ENCODE data around the gene DENND6A.
"Not testable (repeated sequence)": the region's sequence is repeated elsewhere in the genome, so short reads cannot be mapped to it uniquely, and the experiment has no call there.

The DENND6A gene

GRCh38 chr3:57647292-57647940 lies 45.5 kb downstream of the DENND6A start:
- DNase-seq (ENCODE audit: insufficient read length, low spot score) (no peak), FAIRE-seq (no peak)

- FAIRE-seq (no peak), DNase-seq (ENCODE audit: insufficient read length, low spot score) (no peak)
Measured at GRCh38 chr3:57646723-57647122, 46.2 kb downstream of the DENND6A start.

- DNase-seq (ENCODE audit: insufficient read length, low spot score) (no peak), FAIRE-seq (no peak)
Measured at GRCh38 chr3:57644740-57645139, 48.1 kb downstream of the DENND6A start.

- DNase-seq (ENCODE audit: insufficient read length, low spot score) = no peak
- FAIRE-seq = no peak
Measured at GRCh38 chr3:57637391-57637790, 55.5 kb downstream of the DENND6A start.

GRCh38 chr3:57634259-57634658 lies 58.6 kb downstream of the DENND6A start:
- FAIRE-seq; DNase-seq (ENCODE audit: insufficient read length, low spot score): not testable (repeated sequence)

GRCh38 chr3:57627976-57628375 lies 64.9 kb downstream of the DENND6A start:
- DNase-seq (ENCODE audit: insufficient read length, low spot score) (no peak), FAIRE-seq (no peak)

- FAIRE-seq (no peak), DNase-seq (ENCODE audit: insufficient read length, low spot score) (no peak)
Measured at GRCh38 chr3:57624801-57625200, 68.1 kb downstream of the DENND6A start.

DNA sequence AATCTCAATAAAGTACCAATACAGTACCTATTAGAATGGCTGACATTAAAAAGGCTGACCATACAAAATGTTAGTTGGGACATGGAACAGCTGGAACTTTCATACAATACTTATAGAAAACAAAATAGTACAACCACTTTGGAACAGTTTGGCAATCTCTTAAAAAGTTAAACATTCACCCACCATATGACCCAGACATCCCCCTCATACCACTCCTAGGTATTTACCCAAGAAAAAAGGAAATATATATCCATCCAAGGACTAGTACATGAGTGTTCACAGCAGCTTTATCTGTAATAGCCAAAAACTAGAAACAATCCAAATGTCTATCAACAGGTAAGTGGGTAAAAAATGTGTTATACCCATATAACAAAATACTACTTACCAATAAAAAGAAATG lies 70.5 kb downstream of the DENND6A start:
- no peak for FAIRE-seq

DNA sequence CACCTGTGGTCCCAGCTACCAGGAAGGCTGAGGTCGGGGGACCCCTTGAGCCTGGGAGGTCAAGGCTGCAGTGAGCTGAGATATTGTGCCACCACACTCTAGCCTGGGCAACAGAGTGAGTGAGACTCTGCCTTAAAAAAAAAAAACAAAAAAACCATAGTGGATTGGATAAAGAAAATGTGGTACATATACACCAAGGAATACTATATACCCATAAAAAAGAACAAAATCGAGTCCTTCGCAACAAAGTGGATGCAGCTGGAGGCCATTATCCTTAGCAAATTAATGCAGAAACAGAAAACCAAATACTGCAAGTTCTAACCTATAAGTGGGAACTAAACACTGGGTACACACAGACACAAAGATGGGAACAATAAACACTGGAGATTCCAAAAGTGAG lies 75.1 kb downstream of the DENND6A start:
- no peak for DNase-seq (ENCODE audit: insufficient read length, low spot score)
- FAIRE-seq = no peak

More for the DNA sequence above, 70.5 kb downstream of the DENND6A start:
- no peak for DNase-seq (ENCODE audit: insufficient read length, low spot score)

DNA sequence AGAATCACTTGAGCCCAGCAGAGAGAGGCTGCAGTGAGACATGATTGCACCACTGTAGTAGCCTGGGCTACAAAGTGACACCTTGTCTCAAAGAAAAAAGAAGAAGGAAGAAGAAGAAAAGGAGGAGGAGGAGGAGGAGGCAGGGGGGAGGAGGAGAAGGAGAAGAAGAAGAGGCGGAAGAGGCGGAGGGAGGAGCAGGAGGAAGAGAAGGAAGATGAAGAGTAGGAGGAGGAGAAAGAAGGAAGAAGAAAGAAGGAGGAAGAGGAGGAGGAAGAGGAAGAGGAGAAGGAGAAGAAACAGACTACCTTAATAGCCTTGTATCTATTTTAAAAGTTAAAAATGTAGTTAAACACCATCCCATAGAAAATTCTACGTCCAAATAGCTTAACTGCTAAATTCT lies 76.6 kb downstream of the DENND6A start:
- no peak for FAIRE-seq
- no peak for DNase-seq (ENCODE audit: insufficient read length, low spot score)

GRCh38 chr3:57611870-57612269 lies 81.0 kb downstream of the DENND6A start:
- not testable (repeated sequence) for FAIRE-seq; DNase-seq (ENCODE audit: insufficient read length, low spot score)

GRCh38 chr3:57605683-57606082 lies 87.2 kb downstream of the DENND6A start:
- no peak for FAIRE-seq

GRCh38 chr3:57604971-57605370 lies 87.9 kb downstream of the DENND6A start:
- DNase-seq (ENCODE audit: insufficient read length, low spot score) (no peak), FAIRE-seq (no peak)

More at GRCh38 chr3:57605683-57606082, 87.2 kb downstream of the DENND6A start:
- no peak for DNase-seq (ENCODE audit: insufficient read length, low spot score)

DNA sequence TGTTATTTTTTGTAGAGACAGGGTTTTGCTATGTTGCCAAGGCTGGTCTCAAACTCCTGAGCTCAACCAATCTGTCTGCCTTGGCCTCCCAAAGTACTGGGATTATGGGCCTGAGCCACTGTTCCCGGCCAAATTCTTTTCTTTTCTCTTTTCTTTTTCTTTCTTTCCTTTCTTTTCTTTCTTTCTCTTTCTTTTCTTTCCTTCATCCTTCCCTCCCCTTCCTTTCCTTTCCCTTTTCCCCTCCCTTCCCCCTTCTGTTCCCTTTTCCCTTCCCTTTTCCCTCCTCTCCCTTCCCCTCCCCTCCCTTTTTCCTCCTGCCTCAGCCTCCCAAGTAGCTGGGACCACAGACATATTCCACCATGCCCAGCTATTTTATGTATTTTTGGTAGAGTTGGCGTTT lies 92.7 kb downstream of the DENND6A start:
- DNase-seq (ENCODE audit: insufficient read length, low spot score) (no peak), FAIRE-seq (no peak)

- peak; percentile 60 for FAIRE-seq
- DNase-seq (ENCODE audit: insufficient read length, low spot score) = no peak
Measured at GRCh38 chr3:57598765-57599360, 94.0 kb downstream of the DENND6A start.

DNA sequence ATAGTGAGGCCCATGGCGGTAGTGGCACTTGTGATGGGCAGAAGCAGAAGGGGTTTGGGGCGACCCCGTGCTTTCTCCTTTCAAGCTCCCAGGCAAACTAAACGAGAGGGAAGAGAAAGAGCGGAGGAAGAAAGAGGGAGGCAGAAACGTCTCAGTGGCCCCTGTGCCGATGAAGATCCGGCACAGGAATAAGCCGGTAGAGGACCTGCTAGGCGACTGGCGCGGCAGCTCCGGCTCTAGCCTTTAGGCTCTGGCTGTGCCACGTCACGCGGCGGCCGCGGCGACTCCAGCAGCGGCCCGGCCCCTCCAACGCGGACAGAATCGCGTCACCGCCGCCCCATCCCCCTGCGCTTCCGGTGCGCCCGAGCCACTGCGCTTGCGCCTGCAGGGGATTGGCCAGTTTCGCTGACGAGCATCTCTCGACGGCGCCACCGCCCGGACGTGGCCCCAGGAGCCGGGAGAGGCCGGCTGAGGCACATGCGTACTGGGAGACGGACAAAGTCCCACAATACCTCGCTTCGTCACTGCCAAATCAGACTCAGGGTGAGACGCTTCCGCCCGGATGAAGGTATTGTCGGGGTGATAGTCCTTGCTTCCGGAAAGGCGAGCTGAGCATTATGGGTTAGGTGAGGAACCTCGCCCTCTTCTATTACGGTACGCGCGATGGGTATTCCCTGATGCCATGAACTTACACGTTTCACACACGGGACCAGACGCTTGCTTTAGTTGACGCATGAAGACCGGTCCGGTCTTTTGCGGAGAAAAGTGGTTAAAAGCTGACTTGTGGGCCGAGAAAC lies 95.6 kb downstream of the DENND6A start, which contains the start of gene ARF4:
ARF4 (minus strand) TSS at position 218 of the 797 bp plus-strand sequence; CDS start at position 14, 204 bp downstream.
- DNase-seq (ENCODE audit: insufficient read length, low spot score) (peak; percentile 87), FAIRE-seq (peak; percentile 99)

GRCh38 chr3:57596495-57597126 lies 96.3 kb downstream of the DENND6A start:
- FAIRE-seq (peak; percentile 79), DNase-seq (ENCODE audit: insufficient read length, low spot score) (peak; percentile 5)

- FAIRE-seq (no peak), DNase-seq (ENCODE audit: insufficient read length, low spot score) (no peak)
Measured at GRCh38 chr3:57594576-57594975, 98.3 kb downstream of the DENND6A start.

DNA sequence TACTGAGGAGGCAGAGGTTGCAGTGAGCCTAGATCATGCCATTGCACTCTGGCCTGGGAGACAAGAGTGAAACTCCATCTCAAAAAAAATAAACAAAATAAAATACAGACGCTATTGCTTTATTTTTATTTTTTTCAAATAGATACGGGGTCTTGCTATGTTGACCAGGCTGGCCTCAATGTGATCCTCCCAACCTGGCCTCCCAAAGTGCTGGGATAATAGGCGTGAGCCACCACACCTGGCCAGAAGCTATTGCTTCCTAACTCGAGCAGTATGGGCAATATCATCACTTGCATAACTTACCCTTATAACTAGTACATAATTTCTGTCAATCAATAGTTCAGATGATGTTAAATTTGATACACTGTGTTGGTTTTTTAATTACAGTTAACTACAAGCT lies 98.7 kb downstream of the DENND6A start:
- no peak for DNase-seq (ENCODE audit: insufficient read length, low spot score)
- no peak for FAIRE-seq

DNA sequence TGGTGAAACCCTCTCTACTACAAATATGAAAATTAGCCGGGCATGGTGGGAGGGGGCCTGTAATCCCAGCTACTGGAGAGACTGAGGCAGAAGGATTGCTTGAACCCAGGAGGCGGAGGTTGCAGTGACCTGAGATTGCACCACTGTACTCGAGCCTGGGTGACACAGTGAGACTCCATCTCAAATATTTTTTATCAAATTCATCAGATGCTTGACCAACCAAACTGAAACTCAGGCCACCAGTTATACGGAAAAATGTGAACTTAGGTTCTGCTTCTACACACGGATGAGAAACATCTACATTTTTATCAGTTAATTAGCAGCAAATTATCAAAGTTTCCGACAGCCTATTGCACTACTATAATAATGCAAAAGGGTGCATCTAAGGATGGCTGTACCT lies 100.6 kb downstream of the DENND6A start:
- FAIRE-seq = no peak

DNA sequence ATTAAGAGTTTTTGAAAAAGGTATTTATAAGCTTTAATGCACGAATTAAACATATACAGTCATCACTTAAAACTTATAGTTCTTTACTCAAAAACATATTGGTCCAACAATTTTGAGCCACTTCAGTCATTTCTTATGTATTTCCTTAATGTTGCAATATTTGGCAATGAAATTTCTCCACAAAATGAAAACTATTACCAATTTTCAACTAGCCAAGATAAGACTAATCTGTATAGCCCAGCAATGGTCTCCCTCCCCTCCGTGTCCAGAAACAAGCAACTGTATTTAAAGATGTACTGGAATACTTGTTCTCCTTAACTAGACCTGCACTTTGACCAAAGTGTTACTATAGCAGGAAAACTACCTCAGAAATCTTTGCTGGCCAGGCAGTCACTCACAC lies 105.0 kb downstream of the DENND6A start:
- DNase-seq (ENCODE audit: insufficient read length, low spot score) (no peak), FAIRE-seq (no peak)

More for the DNA sequence above, 100.6 kb downstream of the DENND6A start:
- no peak for DNase-seq (ENCODE audit: insufficient read length, low spot score)

All from GM19239 (cell line).